Chondrocyte (in vitro differentiated cells): ENCODE measurements around the gene SEC16A. TPM values are rescaled to one million over a fixed set of nuclear protein-coding genes. Genes with fewer than 3 reads are reported as not detected.

ENCODE experiments used
- DNase-seq: peaks from one replicate; pipeline ENCODE4 v3.0.0; 2021; ENCODE audit warnings: mixed read lengths, low spot score
- H3K27ac Mint-ChIP-seq: one replicate; pipeline ENCODE4 v1.8.0; 2021; ENCODE audit warnings: mild to moderate bottlenecking, moderate library complexity, mixed read lengths; ENCODE audit not compliant: unreplicated experiment
- H3K27me3 Mint-ChIP-seq: 2 replicates; pipeline ENCODE4 v1.8.0; 2021; ENCODE audit warnings: low read depth, mixed read lengths
- H3K36me3 Mint-ChIP-seq: 2 replicates; pipeline ENCODE4 v1.8.0; 2021; ENCODE audit warnings: low read depth, mixed read lengths
- H3K4me1 Mint-ChIP-seq: 2 replicates; pipeline ENCODE4 v1.8.0; 2021; ENCODE audit warnings: low read depth, mild to moderate bottlenecking, mixed read lengths
- H3K4me3 Mint-ChIP-seq: one replicate; pipeline ENCODE4 v1.8.0; 2021; ENCODE audit warnings: mild to moderate bottlenecking, moderate library complexity, mixed read lengths; ENCODE audit not compliant: unreplicated experiment
- H3K9me3 Mint-ChIP-seq: 2 replicates; pipeline ENCODE4 v1.8.0; 2021; ENCODE audit warnings: low read depth, mixed read lengths
- CTCF ChIP-seq: fragments of 200-600 bp; sonication (generic); IDR thresholded peaks from 2 replicates; pipeline ENCODE4 v1.5.0; 2021; ENCODE audit warnings: antibody characterized with exemption, mild to moderate bottlenecking, moderate library complexity
- total RNA-seq: library from RNA; stranded (reverse); gene quantifications from 3 replicates; pipeline ENCODE4 v1.2.1, GENCODE V29; 2021

SEC16A gene
- total RNA-seq, 1 donor from 2014 or later, result 91.7 TPM

GRCh38 chr9:136423432-136424146, 59.3 kb downstream of the SEC16A start:
- no peaks in the 10 kb centered on the region for H3K4me1 Mint-ChIP-seq
- no peak overlapping the region for H3K4me3 Mint-ChIP-seq
- no peak overlapping the region for H3K27ac Mint-ChIP-seq
- no peaks in the 10 kb centered on the region for H3K27me3 Mint-ChIP-seq
- TF ChIP-seq CTCF, result no peak
- H3K9me3 Mint-ChIP-seq, result no peaks in the 10 kb centered on the region
- peaks cover 12% of the 10 kb centered on the region for H3K36me3 Mint-ChIP-seq
- peak; percentile 82 for DNase-seq

GRCh38 chr9:136422876-136423275, 60.0 kb downstream of the SEC16A start:
- no peaks in the 10 kb centered on the region for H3K4me1 Mint-ChIP-seq
- H3K27ac Mint-ChIP-seq, result no peak overlapping the region
- TF ChIP-seq CTCF, result no peak
- no peak overlapping the region for H3K4me3 Mint-ChIP-seq
- H3K36me3 Mint-ChIP-seq, result peaks cover 14% of the 10 kb centered on the region
- H3K27me3 Mint-ChIP-seq, result no peaks in the 10 kb centered on the region
- H3K9me3 Mint-ChIP-seq, result no peaks in the 10 kb centered on the region
- DNase-seq, result no peak

GRCh38 chr9:136421791-136422190, 61.0 kb downstream of the SEC16A start:
- TF ChIP-seq CTCF, result no peak
- no peak overlapping the region for H3K27ac Mint-ChIP-seq
- H3K4me3 Mint-ChIP-seq, result no peak overlapping the region
- H3K9me3 Mint-ChIP-seq, result no peaks in the 10 kb centered on the region
- peaks cover 20% of the 10 kb centered on the region for H3K36me3 Mint-ChIP-seq
- no peak for DNase-seq
- no peaks in the 10 kb centered on the region for H3K27me3 Mint-ChIP-seq
- H3K4me1 Mint-ChIP-seq, result no peaks in the 10 kb centered on the region

- H3K9me3 Mint-ChIP-seq, result no peaks in the 10 kb centered on the region
- TF ChIP-seq CTCF, result no peak
Observed at GRCh38 chr9:136419092-136419420, 63.8 kb downstream of the SEC16A start.

GRCh38 chr9:136418182-136419091, 64.4 kb downstream of the SEC16A start:
- peak overlapping the region; percentile 41 for H3K27ac Mint-ChIP-seq
- no peak for TF ChIP-seq CTCF
- H3K4me1 Mint-ChIP-seq, result no peaks in the 10 kb centered on the region
- no peaks in the 10 kb centered on the region for H3K27me3 Mint-ChIP-seq
- H3K4me3 Mint-ChIP-seq, result no peak overlapping the region
- H3K36me3 Mint-ChIP-seq, result peaks cover 32% of the 10 kb centered on the region
- DNase-seq, result no peak
- H3K9me3 Mint-ChIP-seq, result no peaks in the 10 kb centered on the region

More at GRCh38 chr9:136419092-136419420, 63.8 kb downstream of the SEC16A start:
- Mint-ChIP-seq H3K27me3 (no peaks in the 10 kb centered on the region), H3K4me1 (no peaks in the 10 kb centered on the region), H3K27ac (no peak overlapping the region), H3K4me3 (no peak overlapping the region), H3K36me3 (peaks cover 30% of the 10 kb centered on the region)
- no peak for DNase-seq
